IMR-90 (cell line): Measurements from ENCODE around the gene DDC. TPM values are rescaled to one million over a fixed set of nuclear protein-coding genes. Genes with fewer than 3 reads are reported as not detected.

Experiments used
- ATAC-seq: fragments of 200-7000 bp; cut with Tn5 transposase; 2 replicates; pipeline ENCODE4 v1.9.1; 2020; ENCODE audit warnings: low read depth, mild to moderate bottlenecking, moderate library complexity
- BruUV-seq: library from RNA; stranded (reverse); fragments of 400-500 nt; replicated peaks from 2 replicates; lab custom pipeline; 2021; lab: Mats Ljungman, UMichigan
- CTCF ChIA-PET: fragments of 300-600 bp; formaldehyde crosslinking; extraction: SDS; loops from one replicate; lab custom pipeline; 2021; ENCODE audit warnings: antibody characterized with exemption; lab: Yijun Ruan, JAX
- POLR2A ChIA-PET: fragments of 300-600 bp; sonication (Branson Sonifier 250); formaldehyde crosslinking; loops from one replicate; lab custom pipeline; 2022; ENCODE audit warnings: antibody characterized with exemption; ENCODE audit not compliant: unreplicated experiment; lab: Charles Lee
- DNase-seq: peaks from one replicate; pipeline ENCODE4 v3.0.0; 2013
- H2AFZ ChIP-seq: replicated peaks from 2 replicates; pipeline ENCODE3; 2013; ENCODE audit warnings: low read length, mild to moderate bottlenecking; ENCODE audit not compliant: poor library complexity
- H2AK5ac ChIP-seq: 2 replicates; pipeline ENCODE4 v1.6.1; 2013; ENCODE audit warnings: low read depth, low read length, inconsistent platforms
- H2AK9ac ChIP-seq: replicated peaks from 2 replicates; pipeline ENCODE3; 2013; ENCODE audit warnings: mild to moderate bottlenecking, low read depth, low read length, moderate library complexity; ENCODE audit not compliant: poor library complexity
- H2BK120ac ChIP-seq: 2 replicates; pipeline ENCODE4 v1.6.1; 2013; ENCODE audit warnings: low read depth, low read length, inconsistent platforms
- H2BK15ac ChIP-seq: 3 replicates; pipeline ENCODE4 v1.6.1; 2013; ENCODE audit warnings: low read depth, low read length, inconsistent platforms
- H2BK20ac ChIP-seq: 2 replicates; pipeline ENCODE4 v1.6.1; 2013; ENCODE audit warnings: low read depth, mild to moderate bottlenecking, inconsistent platforms, low read length, moderate library complexity
- H2BK5ac ChIP-seq: 2 replicates; pipeline ENCODE4 v1.6.1; 2013; ENCODE audit warnings: mild to moderate bottlenecking, low read depth, low read length, inconsistent platforms; ENCODE audit not compliant: poor library complexity, severe bottlenecking
- H3K14ac ChIP-seq: replicated peaks from 2 replicates; pipeline ENCODE4 v1.6.1; 2013; ENCODE audit warnings: low read depth, low read length, inconsistent platforms
- H3K18ac ChIP-seq: 2 replicates; pipeline ENCODE4 v1.6.1; 2013; ENCODE audit warnings: low read depth, low read length, control low read depth
- H3K23ac ChIP-seq: 2 replicates; pipeline ENCODE4 v1.6.1; 2013; ENCODE audit warnings: low read depth, low read length, inconsistent platforms
- H3K27ac ChIP-seq: 2 replicates; pipeline ENCODE4 v1.5.1; 2013; ENCODE audit warnings: mild to moderate bottlenecking, control low read depth, low read length; ENCODE audit not compliant: insufficient read depth
- H3K27me3 ChIP-seq: 2 replicates; pipeline ENCODE4 v1.6.1; 2013; ENCODE audit warnings: low read length; ENCODE audit not compliant: control insufficient read depth, insufficient read depth
- H3K36me3 ChIP-seq: 2 replicates; pipeline ENCODE4 v1.6.1; 2013; ENCODE audit warnings: low read length, mixed read lengths; ENCODE audit not compliant: control insufficient read depth, insufficient read depth
- H3K4ac ChIP-seq: 2 replicates; pipeline ENCODE4 v1.6.1; 2013; ENCODE audit warnings: low read depth, low read length, inconsistent platforms
- H3K4me1 ChIP-seq: 2 replicates; pipeline ENCODE4 v1.6.1; 2013; ENCODE audit warnings: low read length, mixed read lengths; ENCODE audit not compliant: control insufficient read depth, insufficient read depth
- H3K4me2 ChIP-seq: 2 replicates; pipeline ENCODE4 v1.6.1; 2013; ENCODE audit warnings: low read depth, mild to moderate bottlenecking, control low read depth, low read length, moderate library complexity
- H3K4me3 ChIP-seq: 2 replicates; pipeline ENCODE4 v1.5.1; 2013; ENCODE audit warnings: low read depth, mild to moderate bottlenecking, control low read depth, low read length, moderate library complexity; ENCODE audit not compliant: insufficient read depth
- H3K56ac ChIP-seq: 2 replicates; pipeline ENCODE4 v1.6.1; 2013; ENCODE audit warnings: low read length, inconsistent platforms; ENCODE audit not compliant: insufficient read depth; ENCODE audit errors: extremely low read depth
- H3K79me1 ChIP-seq, 2 experiments: 2 replicates each; pipeline ENCODE4 v1.6.1; 2013; ENCODE audit warnings: low read length in 2 of 2, inconsistent platforms in 1 of 2, low read depth in 1 of 2
- H3K9ac ChIP-seq: 2 replicates; pipeline ENCODE4 v1.6.1; 2013; ENCODE audit warnings: low read depth, low read length, control low read depth
- H3K9me1 ChIP-seq: 2 replicates; pipeline ENCODE4 v1.6.1; 2013; ENCODE audit warnings: low read length, inconsistent platforms; ENCODE audit not compliant: insufficient read depth
- H3K9me3 ChIP-seq: 2 replicates; pipeline ENCODE4 v1.6.1; 2013; ENCODE audit warnings: low read length; ENCODE audit not compliant: control insufficient read depth, insufficient read depth
- H4K20me1 ChIP-seq: 2 replicates; pipeline ENCODE4 v1.6.1; 2013; ENCODE audit warnings: low read length, inconsistent platforms; ENCODE audit not compliant: insufficient read depth
- H4K5ac ChIP-seq: 2 replicates; pipeline ENCODE4 v1.6.1; 2013; ENCODE audit warnings: mild to moderate bottlenecking, low read depth, low read length, control low read depth
- H4K8ac ChIP-seq, 2 experiments: 2 replicates each; pipeline ENCODE4 v1.6.1; 2013; ENCODE audit warnings: low read depth in 2 of 2, low read length in 2 of 2, control low read depth in 1 of 2, inconsistent platforms in 1 of 2
- H4K91ac ChIP-seq: 2 replicates; pipeline ENCODE4 v1.6.1; 2013; ENCODE audit warnings: low read depth, low read length, inconsistent platforms; ENCODE audit not compliant: insufficient read depth
- CEBPB ChIP-seq: IDR thresholded peaks from 2 replicates; pipeline ENCODE4 v1.6.1; 2012; ENCODE audit warnings: low read depth, low read length, improper control_type of control experiment
- CHD1 ChIP-seq: IDR thresholded peaks from 2 replicates; pipeline ENCODE4 v1.6.1; 2012; ENCODE audit warnings: low read depth, low read length, improper control_type of control experiment
- CTCF ChIP-seq: conservative IDR thresholded peaks from 2 replicates; pipeline ENCODE4 v1.5.1; 2012; ENCODE audit warnings: mild to moderate bottlenecking, low read depth, low read length, improper control_type of control experiment
- ELK1 ChIP-seq: fragments of 150-350 bp; IDR thresholded peaks from 2 replicates; pipeline ENCODE4 v1.6.1; 2016; ENCODE audit warnings: low read depth, mild to moderate bottlenecking, low read length, moderate library complexity, borderline replicate concordance
- FOS ChIP-seq: fragments of 150-350 bp; IDR thresholded peaks from 2 replicates; pipeline ENCODE4 v1.6.1; 2016; ENCODE audit warnings: low read depth, low read length
- MAFK ChIP-seq: IDR thresholded peaks from 2 replicates; pipeline ENCODE4 v1.6.1; 2012; ENCODE audit warnings: low read depth, low read length, improper control_type of control experiment
- MAZ ChIP-seq: IDR thresholded peaks from 2 replicates; pipeline ENCODE4 v1.6.1; 2012; ENCODE audit warnings: low read depth, mild to moderate bottlenecking, low read length, improper control_type of control experiment, moderate library complexity, borderline replicate concordance
- MXI1 ChIP-seq: IDR thresholded peaks from 2 replicates; pipeline ENCODE4 v1.6.1; 2012; ENCODE audit warnings: low read depth, mild to moderate bottlenecking, low read length, moderate library complexity, borderline replicate concordance
- NFE2L2 ChIP-seq: fragments of 150-350 bp; IDR thresholded peaks from 2 replicates; pipeline ENCODE4 v1.6.1; 2016; ENCODE audit warnings: low read depth, mild to moderate bottlenecking, low read length
- POLR2A ChIP-seq: IDR thresholded peaks from 2 replicates; pipeline ENCODE4 v1.6.1; 2012; ENCODE audit warnings: mild to moderate bottlenecking, low read depth, low read length
- RAD21 ChIP-seq: IDR thresholded peaks from 2 replicates; pipeline ENCODE4 v1.6.1; 2012; ENCODE audit warnings: low read length, improper control_type of control experiment
- RCOR1 ChIP-seq: IDR thresholded peaks from 2 replicates; pipeline ENCODE4 v1.6.1; 2012; ENCODE audit warnings: mild to moderate bottlenecking, low read length, improper control_type of control experiment; ENCODE audit not compliant: insufficient replicate concordance
- SMC3 ChIP-seq: fragments of 150-350 bp; IDR thresholded peaks from 2 replicates; pipeline ENCODE4 v1.6.1; 2016; ENCODE audit warnings: low read depth, mild to moderate bottlenecking, antibody characterized with exemption, low read length, moderate library complexity
- USF2 ChIP-seq: fragments of 150-350 bp; IDR thresholded peaks from 2 replicates; pipeline ENCODE4 v1.6.1; 2017; ENCODE audit warnings: mild to moderate bottlenecking, antibody characterized with exemption, low read length, low read depth
- WGBS, 2 experiments: methylation state at CpG; one replicate each; pipeline versions ENCODE4 v1.1.5 to v1.1.7; 2013; ENCODE audit warnings: missing lambda C conversion rate in 2 of 2; ENCODE audit not compliant: insufficient read length in 1 of 2; ENCODE audit errors: extremely low coverage in 2 of 2; 5-methylcytosine and 5-hydroxymethylcytosine counted together
- dilution Hi-C: fragments of 300-500 bp; cut with HindIII; formaldehyde crosslinking; loops from one replicate; pipeline ENCODE4 v1.14.3; 2018; ENCODE audit warnings: low sequenced_read_pairs; ENCODE audit not compliant: unreplicated experiment
- in situ Hi-C: fragments of 300-500 bp; cut with MboI; formaldehyde crosslinking; loops from 3 replicates; pipeline ENCODE4 v1.14.3; 2019; ENCODE audit warnings: low sequenced_read_pairs, inconsistent platforms, mixed read lengths
- intact Hi-C: fragments of 100-400 bp; cut with micrococcal nuclease; formaldehyde crosslinking; loops from 2 replicates; pipeline ENCODE4 v1.10.0; 2022
- polyA plus RNA-seq, 3 experiments: library from polyadenylated mRNA; depleted of rRNA; stranded (reverse); fragments of >200 nt; gene quantifications; 2 replicates each; pipeline ENCODE4 v1.2.3, GENCODE V29; 2012; ENCODE audit warnings: low replicate concordance in 1 of 3
- total RNA-seq: library from RNA; depleted of rRNA; stranded (reverse); fragments of >200 nt; gene quantifications from 2 replicates; pipeline ENCODE4 v1.2.3, GENCODE V29; 2012

The DDC gene
- total and polyA plus RNA-seq, 2 of the 4 experiments (the other 2 are of a cell fraction), result not detected

- Histone ChIP-seq H2AK5ac (no peak overlapping the region), H4K8ac (no peak overlapping the region), H2BK20ac (no peak overlapping the region), H3K27ac (no peak overlapping the region), H3K27me3 (peaks cover 16% of the 10 kb centered on the region), H4K20me1 (no peaks in the 10 kb centered on the region), H3K9me3 (no peaks in the 10 kb centered on the region), H2BK15ac (no peak overlapping the region), H2BK120ac (no peak overlapping the region), H2BK5ac (no peak overlapping the region), H3K9ac (no peak overlapping the region), H3K9me1 (no peaks in the 10 kb centered on the region), H3K4me2 (no peak overlapping the region), H3K18ac (no peak overlapping the region), H3K4me3 (no peak overlapping the region), H3K56ac (no peak overlapping the region), H2AFZ (no peak overlapping the region), H4K91ac (no peak overlapping the region), H3K4me1 (no peaks in the 10 kb centered on the region), H3K79me1 (no peaks in the 10 kb centered on the region), H3K23ac (no peak overlapping the region), H3K36me3 (no peaks in the 10 kb centered on the region), H3K4ac (no peak overlapping the region), H3K14ac (no peak overlapping the region), H2AK9ac (no peak overlapping the region), H4K5ac (no peak overlapping the region)
- no peak for DNase-seq
- no TSS peak for BruUV-seq
- WGBS, 2 experiments, result 83% methylated on average over 2 of the region's 9 CpGs; no CpG with 5 or more reads in 1 of the 2 experiments
- TF ChIP-seq FOS (no peak), RAD21 (no peak), CTCF (no peak), POLR2A (no peak), RCOR1 (no peak), NFE2L2 (no peak), MAZ (no peak), SMC3 (no peak), MXI1 (no peak), USF2 (no peak), MAFK (no peak), ELK1 (no peak), CEBPB (no peak), CHD1 (no peak)
- POLR2A ChIA-PET, result no interaction called here
- ATAC-seq, result no peak
- in situ Hi-C loops (no loop called here), intact Hi-C loops (no loop called here), dilution Hi-C loops (no loop called here)
- CTCF ChIA-PET, result no interaction called here
Measured at GRCh38 chr7:50540785-50541579, 24.2 kb downstream of the DDC start.
